Body of pancreas (tissue), 4 donors: ENCODE measurements around the gene TRERF1. TPM values are rescaled to one million over a fixed set of nuclear protein-coding genes. Genes with fewer than 3 reads are reported as not detected.
A peak's percentile ranks its signal among the peaks of the same experiment; 100 is the strongest.
"Not testable (repeated sequence)": the region's sequence is repeated elsewhere in the genome, so short reads cannot be mapped to it uniquely, and the experiment has no call there.

Experiments used
- ATAC-seq: fragments of 150-250 bp; one replicate; pipeline ENCODE4 v1.9.1; 2016
- DNase-seq, 4 donors: peaks; one replicate each; pipeline ENCODE4 v3.0.0-alpha.2; 2019
- H3K27ac ChIP-seq, 4 donors: fragments of 200-600 bp; sonication (generic); 1 replicate in 3 of 4; 2 replicates in 1 of 4; pipeline versions ENCODE4 v1.5.1 to v1.6.1; 2016 to 2019; ENCODE audit warnings: mild to moderate bottlenecking in 1 of 4, mixed read lengths in 1 of 4, moderate library complexity in 1 of 4
- H3K27me3 ChIP-seq, 2 donors: fragments of 200-600 bp; sonication (generic); one replicate each; pipeline ENCODE4 v1.6.0; 2016; ENCODE audit warnings: mild to moderate bottlenecking in 1 of 2
- H3K36me3 ChIP-seq, 2 donors: fragments of 200-600 bp; sonication (generic); replicated peaks in 1 of 2; 2 replicates each; pipeline ENCODE4 v1.5.1; 2016; ENCODE audit warnings: low read depth in 2 of 2; ENCODE audit not compliant: insufficient read depth in 1 of 2
- H3K4me1 ChIP-seq: fragments of 200-600 bp; sonication (generic); one replicate; pipeline ENCODE4 v1.6.0; 2016
- H3K4me3 ChIP-seq, 2 donors: fragments of 200-600 bp; sonication (generic); 1 replicate in 1 of 2; 2 replicates in 1 of 2; pipeline ENCODE4 v1.5.1; 2016 to 2019
- H3K9me3 ChIP-seq, 3 donors: fragments of 200-600 bp; sonication (generic); 1 replicate in 2 of 3; 2 replicates in 1 of 3; pipeline ENCODE4 v1.5.1; 2016
- POLR2A ChIP-seq, 3 donors: fragments of 450-650 bp; IDR thresholded peaks; one replicate each; pipeline ENCODE4 v1.6.1; 2016; ENCODE audit warnings: antibody characterized with exemption in 3 of 3, mild to moderate bottlenecking in 2 of 3
- WGBS, 2 donors: methylation state at CpG; one replicate each; pipeline ENCODE4 v1.1.5; 2017; 5-methylcytosine and 5-hydroxymethylcytosine counted together
- intact Hi-C: fragments of 100-400 bp; cut with DNase I; formaldehyde crosslinking; loops from one replicate; pipeline ENCODE4 v1.15.1; 2023
- total RNA-seq, 2 donors: library from RNA; depleted of rRNA; stranded (reverse); fragments of >200 nt; gene quantifications; one replicate each; pipeline ENCODE4 v1.1.0, GENCODE V29; 2016
- TF ChIP-seq, protein P1 (sequence below), 7 experiments: fragments of 450-650 bp in 4 of 7; fragments of 200-600 bp in 3 of 7; sonication (generic) in 3 of 7; IDR thresholded peaks; one replicate each; pipeline ENCODE4 v1.5.1; 2016 to 2019; ENCODE audit warnings: antibody characterized with exemption in 7 of 7

The TRERF1 gene
- total RNA-seq, 2 donors from 2014 or later = 2.3 to 3.4 TPM

DNA sequence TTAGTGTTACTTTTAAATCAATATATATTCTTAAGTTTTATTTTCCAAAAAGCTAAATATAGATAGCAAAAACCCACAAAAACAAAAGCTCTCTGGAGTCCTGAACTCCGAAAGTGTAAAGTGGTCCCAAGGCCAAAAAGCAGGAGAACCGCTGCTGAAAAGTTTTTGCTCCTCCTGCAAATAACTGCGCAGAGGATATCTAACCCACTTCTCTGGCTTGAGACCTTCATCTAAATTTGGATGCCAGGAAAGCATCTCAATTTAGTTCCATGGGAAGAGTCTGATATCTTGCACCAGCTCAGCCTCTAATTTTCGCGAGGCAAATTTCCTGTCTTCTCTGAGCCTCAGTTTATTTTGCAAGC lies 234.6 kb downstream of the TRERF1 start:
- intact Hi-C loops = no loop called here

DNA sequence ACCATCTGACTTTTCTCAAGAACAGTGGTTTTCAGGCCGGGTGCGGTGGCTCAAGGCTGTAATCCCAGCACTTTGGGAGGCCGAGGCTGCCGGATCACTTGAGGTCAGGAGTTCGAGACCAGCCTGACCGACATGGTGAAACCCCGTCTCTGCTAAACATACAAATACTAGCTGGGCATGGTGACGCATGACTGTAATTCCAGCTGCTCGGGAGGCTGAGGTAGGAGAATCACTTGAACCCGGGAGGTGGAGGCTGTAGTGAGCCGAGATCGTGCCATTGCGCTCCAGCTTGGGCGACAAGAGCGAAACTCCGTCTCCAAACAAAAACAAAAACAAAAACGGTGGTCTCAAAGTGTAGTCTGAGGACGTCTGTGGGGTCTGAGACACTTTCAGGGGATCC lies 235.2 kb downstream of the TRERF1 start:
- H3K36me3 ChIP-seq = peaks cover 0 to 12% of the 10 kb centered on the region in 2 donors
- peaks cover 27% of the 10 kb centered on the region for H3K4me1 ChIP-seq
- ATAC-seq, H3K27ac ChIP-seq, H3K9me3 ChIP-seq, DNase-seq, H3K27me3 ChIP-seq, intact Hi-C loops, H3K4me3 ChIP-seq: not testable (repeated sequence)
- 72 to 78% methylated on average over 17 to 18 of the region's 18 CpGs for WGBS, 2 donors

More for the DNA sequence above, 234.6 kb downstream of the TRERF1 start:
- H3K4me1 ChIP-seq = peaks cover 25% of the 10 kb centered on the region
- 3% methylated on average over 5 of the region's 5 CpGs for WGBS, 2 donors
- peak overlapping the region in 3 of 4 donors; percentile 53 to 75 (median 72) for H3K27ac ChIP-seq
- H3K4me3 ChIP-seq = peak overlapping the region; percentile 37 to 73
- TF ChIP-seq, protein P1, sequence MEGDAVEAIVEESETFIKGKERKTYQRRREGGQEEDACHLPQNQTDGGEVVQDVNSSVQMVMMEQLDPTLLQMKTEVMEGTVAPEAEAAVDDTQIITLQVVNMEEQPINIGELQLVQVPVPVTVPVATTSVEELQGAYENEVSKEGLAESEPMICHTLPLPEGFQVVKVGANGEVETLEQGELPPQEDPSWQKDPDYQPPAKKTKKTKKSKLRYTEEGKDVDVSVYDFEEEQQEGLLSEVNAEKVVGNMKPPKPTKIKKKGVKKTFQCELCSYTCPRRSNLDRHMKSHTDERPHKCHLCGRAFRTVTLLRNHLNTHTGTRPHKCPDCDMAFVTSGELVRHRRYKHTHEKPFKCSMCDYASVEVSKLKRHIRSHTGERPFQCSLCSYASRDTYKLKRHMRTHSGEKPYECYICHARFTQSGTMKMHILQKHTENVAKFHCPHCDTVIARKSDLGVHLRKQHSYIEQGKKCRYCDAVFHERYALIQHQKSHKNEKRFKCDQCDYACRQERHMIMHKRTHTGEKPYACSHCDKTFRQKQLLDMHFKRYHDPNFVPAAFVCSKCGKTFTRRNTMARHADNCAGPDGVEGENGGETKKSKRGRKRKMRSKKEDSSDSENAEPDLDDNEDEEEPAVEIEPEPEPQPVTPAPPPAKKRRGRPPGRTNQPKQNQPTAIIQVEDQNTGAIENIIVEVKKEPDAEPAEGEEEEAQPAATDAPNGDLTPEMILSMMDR (IDR thresholded peaks at IDR 0.05) = no peak
- no peak for TF ChIP-seq POLR2A (IDR thresholded peaks at IDR 0.05)
- no peak for DNase-seq
- H3K9me3 ChIP-seq = no peaks in the 10 kb centered on the region
- ATAC-seq = no peak
- H3K36me3 ChIP-seq = peaks cover 0 to 12% of the 10 kb centered on the region in 2 donors
- H3K27me3 ChIP-seq = no peaks in the 10 kb centered on the region

DNA sequence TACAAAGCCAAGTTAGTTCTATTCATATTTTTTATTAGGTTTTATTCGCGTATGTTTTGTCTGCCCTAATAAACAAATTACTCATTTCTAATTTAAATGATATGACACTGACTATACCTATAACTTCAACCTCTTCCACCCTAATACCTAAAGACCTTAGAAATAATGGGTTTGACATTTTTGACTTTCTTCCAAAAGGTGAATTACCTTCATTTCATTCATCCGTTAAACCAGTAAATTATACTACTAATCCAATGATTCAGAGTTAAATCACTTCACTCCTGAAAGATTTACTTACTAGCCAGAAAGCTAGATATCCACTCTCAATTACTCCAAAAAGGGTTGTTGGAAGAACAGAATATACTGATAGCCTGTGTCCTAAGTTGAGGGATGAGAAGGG lies 239.3 kb downstream of the TRERF1 start:
- H3K36me3 ChIP-seq = peaks cover 18 to 33% of the 10 kb centered on the region in 2 donors
- DNase-seq = no peak
- no peak for TF ChIP-seq POLR2A (IDR thresholded peaks at IDR 0.05)
- TF ChIP-seq, protein P1 (IDR thresholded peaks at IDR 0.05) = no peak
- H3K9me3 ChIP-seq = no peaks in the 10 kb centered on the region
- H3K4me1 ChIP-seq = peaks cover 32% of the 10 kb centered on the region
- no peak overlapping the region for H3K4me3 ChIP-seq
- 68 to 73% methylated on average over 3 of the region's 3 CpGs for WGBS, 2 donors
- ATAC-seq = no peak
- no peaks in the 10 kb centered on the region for H3K27me3 ChIP-seq
- intact Hi-C loops = no loop called here
- H3K27ac ChIP-seq = no peak overlapping the region

GRCh38 chr6:42211726-42212125 lies 240.0 kb downstream of the TRERF1 start:
- ATAC-seq (no peak), DNase-seq (no peak)
- peaks cover 27% of the 10 kb centered on the region for H3K4me1 ChIP-seq
- H3K36me3 ChIP-seq = peaks cover 18 to 33% of the 10 kb centered on the region in 2 donors
- no peak overlapping the region for H3K27ac ChIP-seq
- TF ChIP-seq, protein P1 (IDR thresholded peaks at IDR 0.05) = no peak
- no peak for TF ChIP-seq POLR2A (IDR thresholded peaks at IDR 0.05)
- H3K9me3 ChIP-seq = no peaks in the 10 kb centered on the region
- no peak overlapping the region for H3K4me3 ChIP-seq
- intact Hi-C loops = no loop called here
- H3K27me3 ChIP-seq = no peaks in the 10 kb centered on the region
- 79 to 89% methylated on average over 6 of the region's 6 CpGs for WGBS, 2 donors

- Histone ChIP-seq H3K4me1 (peaks cover 21% of the 10 kb centered on the region), H3K27ac (no peak overlapping the region), H3K27me3 (no peaks in the 10 kb centered on the region), H3K9me3 (no peaks in the 10 kb centered on the region), H3K36me3 (peaks cover 18 to 33% of the 10 kb centered on the region in 2 donors), H3K4me3 (no peak overlapping the region)
- 14 to 27% methylated on average over 1 of the region's 1 CpG for WGBS, 2 donors
- intact Hi-C loops = no loop called here
- no peak for TF ChIP-seq POLR2A (IDR thresholded peaks at IDR 0.05)
- TF ChIP-seq, protein P1 (IDR thresholded peaks at IDR 0.05) = no peak
- ATAC-seq (no peak), DNase-seq (no peak)
Measured at GRCh38 chr6:42210551-42210950, 241.2 kb downstream of the TRERF1 start.

- intact Hi-C loops, H3K27ac ChIP-seq, DNase-seq, H3K27me3 ChIP-seq, H3K9me3 ChIP-seq, ATAC-seq, H3K4me3 ChIP-seq: not testable (repeated sequence)
- peaks cover 25% of the 10 kb centered on the region for H3K4me1 ChIP-seq
- peaks cover 18 to 22% of the 10 kb centered on the region in 2 donors for H3K36me3 ChIP-seq
- 49 to 66% methylated on average over 2 of the region's 2 CpGs for WGBS, 2 donors
Measured at GRCh38 chr6:42207559-42207958, 244.2 kb downstream of the TRERF1 start.
